MG63 (cell line): ENCODE results near the gene RHPN2. TPM values are rescaled to one million over a fixed set of nuclear protein-coding genes. Genes with fewer than 3 reads are reported as not detected.
A peak's percentile ranks its signal among the peaks of the same experiment; 100 is the strongest.
"Not testable (repeated sequence)": the region's sequence is repeated elsewhere in the genome, so short reads cannot be mapped to it uniquely, and the experiment has no call there.

Experiments
- DNase-seq: peaks from one replicate; pipeline ENCODE4 v3.0.0-alpha.2; 2020
- H3K27me3 ChIP-seq: fragments of 250-450 bp; sonication (Bioruptor Pico); 2 replicates; pipeline ENCODE4 v1.5.1; 2020; ENCODE audit warnings: mild to moderate bottlenecking, moderate library complexity
- H3K36me3 ChIP-seq: fragments of 250-450 bp; sonication (Bioruptor Pico); 2 replicates; pipeline ENCODE4 v1.5.1; 2020; ENCODE audit warnings: mild to moderate bottlenecking, moderate library complexity
- H3K4me3 ChIP-seq: fragments of 250-450 bp; sonication (Bioruptor Pico); 2 replicates; pipeline ENCODE4 v1.5.1; 2020; ENCODE audit warnings: mild to moderate bottlenecking, moderate library complexity
- H3K9me3 ChIP-seq: fragments of 250-450 bp; sonication (Bioruptor Pico); 2 replicates; pipeline ENCODE4 v1.5.1; 2020; ENCODE audit warnings: mild to moderate bottlenecking, moderate library complexity
- total RNA-seq: library from RNA; depleted of rRNA; stranded (reverse); fragments of >200 nt; shearing (Covaris generic); gene quantifications from 2 replicates; pipeline ENCODE4 v1.2.3, GENCODE V29; 2014; ENCODE audit warnings: low replicate concordance

The RHPN2 gene
- total RNA-seq, 1 experiment from 2014 or later, result 18.6 TPM

DNA sequence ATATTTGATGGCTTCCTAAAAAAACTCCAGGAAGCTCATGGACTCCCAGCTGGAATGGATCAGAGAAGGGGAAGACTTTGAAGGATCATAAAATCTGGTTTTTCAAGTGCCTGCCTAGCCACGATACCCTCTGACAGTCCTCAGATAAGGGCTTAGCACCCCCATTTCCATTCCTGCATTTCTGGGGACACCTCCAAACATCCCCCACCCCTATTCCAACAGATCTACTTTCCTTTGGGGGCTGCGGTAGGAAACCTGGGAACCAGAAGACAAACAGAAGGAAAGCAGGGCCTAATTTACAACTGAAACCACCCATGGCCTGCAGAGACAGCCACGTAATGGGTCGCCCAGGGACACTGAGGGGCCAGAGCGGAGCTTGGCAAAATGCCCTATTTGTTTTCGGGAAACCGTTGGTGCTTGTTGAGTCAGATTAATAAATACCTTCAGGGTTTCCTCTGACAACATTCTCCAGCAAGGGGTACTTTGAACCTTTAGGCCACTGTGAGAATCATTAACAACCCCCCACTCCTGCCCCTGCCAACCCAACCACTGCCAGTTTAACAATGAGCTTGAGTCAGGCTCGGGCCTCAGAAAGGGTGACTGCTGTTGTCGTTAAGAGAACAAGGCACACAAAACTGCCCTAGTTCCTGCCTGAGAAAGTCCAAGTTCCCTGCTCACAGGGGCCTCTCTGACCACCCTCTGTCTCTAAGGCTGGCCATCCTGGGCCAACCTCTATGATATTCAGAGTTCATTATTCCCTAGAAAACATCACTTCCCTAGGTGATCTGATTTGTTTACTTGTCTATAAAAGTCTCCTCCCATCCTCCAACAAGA lies 23.5 kb downstream of the RHPN2 start:
- Histone ChIP-seq H3K36me3 (no peaks in the 10 kb centered on the region; the same call in none of the 2 replicates), H3K4me3 (no peak overlapping the region), H3K9me3 (no peaks in the 10 kb centered on the region), H3K27me3 (no peaks in the 10 kb centered on the region)
- peak; percentile 12 for DNase-seq

DNA sequence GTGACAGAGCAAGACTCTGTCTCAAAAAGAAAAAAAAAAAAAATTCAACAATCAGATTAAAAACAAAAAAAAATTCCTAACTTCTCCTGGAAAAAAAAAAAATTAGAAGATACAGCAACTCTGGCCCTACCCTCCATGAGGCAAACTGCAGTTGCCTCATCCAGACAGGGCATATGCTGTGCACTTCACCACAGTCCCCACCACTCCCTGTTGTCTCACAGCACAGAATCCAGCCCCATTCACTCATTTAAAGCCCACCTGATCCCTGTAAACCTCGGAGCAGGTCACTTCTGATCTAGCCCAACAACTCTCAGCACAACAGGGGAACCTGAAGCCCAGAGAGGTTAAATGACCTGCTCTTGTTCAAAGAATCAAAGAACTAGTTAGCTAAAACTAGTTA lies 24.9 kb downstream of the RHPN2 start:
- Histone ChIP-seq H3K4me3 (no peak overlapping the region), H3K36me3 (no peaks in the 10 kb centered on the region; the same call in none of the 2 replicates), H3K9me3 (no peaks in the 10 kb centered on the region), H3K27me3 (no peaks in the 10 kb centered on the region)
- DNase-seq, result no peak

DNA sequence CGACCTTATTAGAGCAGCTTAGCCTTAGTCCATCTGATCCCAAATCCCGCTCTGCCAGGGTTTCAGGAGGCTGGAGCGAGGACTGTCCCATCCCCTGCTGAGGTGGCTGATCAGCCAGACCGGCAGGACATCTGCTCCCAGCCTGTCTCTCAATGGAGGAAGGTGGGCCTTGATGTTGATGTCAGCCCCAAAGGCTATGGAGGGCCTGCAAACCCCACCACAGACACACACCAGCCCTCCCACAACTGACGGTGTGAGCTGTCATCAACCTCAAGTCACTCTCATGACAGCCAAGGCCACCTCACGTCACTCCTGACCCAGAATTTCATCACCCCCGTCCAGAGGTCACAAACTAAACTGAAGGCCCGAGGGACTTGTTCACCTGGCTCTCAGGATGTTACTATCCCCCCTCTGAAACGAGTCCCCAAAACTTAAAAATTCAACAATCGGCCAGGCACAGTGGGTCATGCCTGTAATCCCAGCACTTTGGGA lies 25.5 kb downstream of the RHPN2 start:
- H3K27me3 ChIP-seq, result no peaks in the 10 kb centered on the region
- H3K9me3 ChIP-seq, result no peaks in the 10 kb centered on the region
- no peak for DNase-seq
- H3K4me3 ChIP-seq, result no peak overlapping the region
- no peaks in the 10 kb centered on the region; the same call in none of the 2 replicates for H3K36me3 ChIP-seq

DNA sequence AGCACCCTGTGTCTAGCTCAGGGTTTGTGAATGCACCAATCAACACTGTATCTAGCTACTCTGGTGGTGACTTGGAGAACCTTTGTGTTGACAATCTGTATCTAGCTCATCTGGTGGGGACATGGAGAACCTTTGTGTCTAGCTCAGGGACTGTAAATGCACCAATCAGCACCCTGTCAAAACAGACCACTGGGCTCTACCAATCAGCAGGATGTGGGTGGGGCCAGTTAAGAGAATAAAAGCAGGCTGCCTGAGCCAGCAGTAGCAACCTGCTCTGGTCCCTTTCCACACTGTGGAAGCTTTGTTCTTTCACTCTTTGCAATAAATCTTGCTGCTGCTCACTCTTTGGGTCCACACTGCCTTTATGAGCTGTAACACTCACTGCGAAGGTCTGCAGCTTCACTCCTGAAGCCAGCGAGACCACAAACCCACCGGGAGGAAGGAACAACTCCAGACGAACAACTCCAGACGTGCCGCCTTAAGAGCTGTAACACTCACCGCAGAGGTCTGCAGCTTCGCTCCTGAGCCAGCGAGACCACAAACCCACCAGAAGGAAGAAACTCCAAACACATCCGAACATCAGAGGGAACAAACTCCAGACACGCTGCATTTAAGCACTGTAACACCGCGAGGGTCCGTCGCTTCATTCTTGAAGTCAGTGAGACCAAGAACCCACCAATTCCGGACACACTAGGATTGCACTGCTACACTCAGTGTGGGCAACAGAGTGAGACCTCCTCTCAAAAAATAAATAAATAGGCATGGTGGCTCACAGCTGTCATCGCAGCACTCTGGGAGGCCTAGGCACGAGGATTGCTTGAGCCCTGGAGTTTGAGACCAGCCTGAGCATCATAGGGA lies 27.3 kb downstream of the RHPN2 start:
- not testable (repeated sequence) for H3K9me3 ChIP-seq, H3K36me3 ChIP-seq, H3K4me3 ChIP-seq, H3K27me3 ChIP-seq, DNase-seq

DNA sequence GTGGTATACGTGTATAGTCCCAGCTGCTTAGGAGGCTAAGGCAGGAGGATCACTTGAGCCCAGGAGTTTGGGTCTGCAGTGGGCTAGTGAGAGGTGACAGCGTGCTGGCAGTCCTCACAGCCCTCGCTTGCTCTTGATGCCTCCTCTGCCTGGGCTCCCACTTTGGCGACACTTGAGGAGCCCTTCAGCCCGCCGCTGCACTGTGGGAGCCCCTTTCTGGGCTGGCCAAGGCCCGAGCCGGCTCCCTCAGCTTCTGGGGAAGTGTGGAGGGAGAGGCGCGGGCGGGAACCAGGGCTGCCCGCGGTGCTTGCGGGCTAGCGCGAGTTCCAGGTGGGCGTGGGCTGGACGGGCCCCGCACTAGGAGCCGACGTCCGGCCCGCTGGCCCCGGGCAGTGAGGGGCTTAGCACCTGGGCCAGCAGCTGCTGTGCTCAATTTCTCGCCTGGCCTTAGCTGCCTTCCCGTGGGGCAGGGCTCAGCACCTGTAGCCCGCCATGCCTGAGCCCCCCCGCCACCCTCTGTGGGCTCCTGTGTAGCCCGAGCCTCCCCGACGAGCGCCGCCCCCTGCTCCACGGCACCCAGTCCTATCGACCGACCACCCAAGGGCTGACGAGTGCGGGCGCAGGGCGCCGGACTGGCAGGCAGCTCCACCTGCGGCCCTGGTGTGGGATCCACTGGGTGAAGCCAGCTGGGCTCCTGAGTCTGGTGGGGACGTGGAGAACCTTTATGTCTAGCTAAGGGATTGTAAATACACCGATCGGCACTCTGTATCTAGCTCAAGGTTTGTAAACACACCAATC lies 28.1 kb downstream of the RHPN2 start:
- DNase-seq, H3K36me3 ChIP-seq, H3K27me3 ChIP-seq, H3K9me3 ChIP-seq, H3K4me3 ChIP-seq: not testable (repeated sequence)

DNA sequence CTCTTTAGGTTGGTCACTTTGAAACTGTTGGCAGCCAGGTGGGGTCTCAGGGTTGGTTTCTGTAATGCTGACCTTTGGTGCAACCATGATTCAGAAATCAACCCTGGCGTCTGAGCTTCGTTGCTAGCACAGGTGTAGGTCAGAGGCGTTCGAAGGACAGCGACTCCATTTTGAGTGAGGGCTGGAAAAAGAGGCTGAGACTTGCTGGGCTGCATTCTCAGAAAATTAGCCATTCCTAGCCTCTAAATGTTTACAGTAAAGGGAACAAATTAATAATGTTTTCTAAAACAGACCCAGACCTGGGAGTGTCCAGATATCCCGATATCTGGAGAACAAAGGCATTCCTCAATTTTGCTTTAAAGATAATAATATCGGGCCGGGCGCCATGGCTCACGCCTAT lies 29.2 kb downstream of the RHPN2 start:
- Histone ChIP-seq H3K36me3 (peaks cover 3% of the 10 kb centered on the region), H3K9me3 (no peaks in the 10 kb centered on the region), H3K27me3 (no peaks in the 10 kb centered on the region), H3K4me3 (no peak overlapping the region)
- DNase-seq, result no peak

DNA sequence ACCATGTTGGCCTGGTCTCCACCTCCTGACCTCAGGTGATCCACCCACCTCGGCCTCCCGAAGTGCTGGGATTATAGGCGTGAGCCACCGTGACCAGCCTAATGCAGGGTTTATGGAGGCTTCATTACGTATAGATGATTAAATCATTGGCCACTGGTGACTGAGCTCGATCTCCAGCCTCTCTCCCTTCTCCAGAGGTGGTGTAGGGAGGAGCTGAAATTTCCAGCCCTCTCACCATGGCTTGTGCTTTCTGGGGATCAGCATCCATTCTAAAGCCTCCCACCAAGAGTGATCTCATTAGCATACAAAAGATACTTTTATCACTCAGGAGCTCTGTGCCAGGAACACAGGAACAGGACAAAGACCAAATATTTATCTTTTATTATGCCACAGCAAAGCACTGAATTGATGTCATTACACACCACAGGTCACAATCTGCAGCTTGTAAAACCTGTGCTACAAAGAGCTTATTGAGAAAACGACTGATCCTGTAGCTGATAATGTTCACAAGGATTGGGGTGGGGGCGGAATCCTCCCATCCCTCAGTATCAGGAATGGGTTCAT lies 32.4 kb downstream of the RHPN2 start:
- H3K36me3 ChIP-seq, result peaks cover 3% of the 10 kb centered on the region; the same call in 1 of the 2 replicates
- DNase-seq, result no peak
- no peak overlapping the region for H3K4me3 ChIP-seq
- no peaks in the 10 kb centered on the region for H3K27me3 ChIP-seq
- H3K9me3 ChIP-seq, result peaks cover 9% of the 10 kb centered on the region; the same call in 1 of the 2 replicates

DNA sequence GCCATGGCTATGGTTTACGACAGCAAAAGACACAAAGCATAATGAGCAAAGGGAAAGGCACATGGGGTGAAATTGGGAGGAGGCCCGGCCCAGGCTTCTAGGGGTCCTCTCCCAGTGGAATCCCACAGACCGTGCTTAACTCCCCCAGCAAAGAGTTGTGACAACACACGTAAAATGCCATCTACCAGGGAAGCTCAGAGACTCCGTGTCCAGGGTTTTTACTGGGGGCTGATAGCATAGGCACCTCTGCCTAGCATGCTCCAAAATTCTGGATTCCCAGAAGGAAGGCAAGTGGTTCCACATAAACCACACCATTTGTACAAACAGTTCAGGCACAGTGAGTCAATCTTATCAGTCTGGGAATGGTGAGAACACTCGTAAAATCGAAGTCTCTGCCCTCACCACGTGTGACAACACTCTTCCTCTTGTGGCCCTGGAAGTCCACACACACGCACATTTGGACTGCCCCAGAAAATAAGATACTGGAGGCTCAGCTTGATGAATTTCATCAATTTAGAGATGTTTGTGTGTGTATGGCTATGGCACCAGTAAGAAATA lies 34.9 kb downstream of the RHPN2 start:
- H3K36me3 ChIP-seq, result peaks cover 6% of the 10 kb centered on the region; the same call in 1 of the 2 replicates
- no peak overlapping the region for H3K4me3 ChIP-seq
- H3K27me3 ChIP-seq, result no peaks in the 10 kb centered on the region
- H3K9me3 ChIP-seq, result peaks cover 9% of the 10 kb centered on the region; the same call in 1 of the 2 replicates
- no peak for DNase-seq

DNA sequence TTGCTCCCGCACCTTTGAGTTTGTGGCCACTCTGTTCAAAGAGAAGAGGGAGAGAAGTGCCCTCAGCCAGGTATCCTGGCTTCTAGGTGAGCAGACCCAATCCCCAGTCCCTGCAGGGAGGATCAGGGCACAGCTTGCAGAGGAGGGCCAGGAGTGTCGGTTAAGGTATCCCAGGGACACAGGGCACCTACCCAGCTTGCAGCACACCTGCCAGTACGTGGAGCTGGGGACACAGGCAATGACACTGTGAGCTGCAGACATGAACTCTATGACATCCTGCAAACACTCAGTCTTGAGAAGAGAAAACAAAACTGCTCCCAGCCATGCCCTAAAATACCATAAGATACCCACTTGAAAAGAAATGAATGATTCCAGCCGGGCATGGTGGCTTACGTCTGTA lies 38.1 kb downstream of the RHPN2 start:
- not testable (repeated sequence) for H3K9me3 ChIP-seq, H3K4me3 ChIP-seq, H3K36me3 ChIP-seq, DNase-seq, H3K27me3 ChIP-seq

DNA sequence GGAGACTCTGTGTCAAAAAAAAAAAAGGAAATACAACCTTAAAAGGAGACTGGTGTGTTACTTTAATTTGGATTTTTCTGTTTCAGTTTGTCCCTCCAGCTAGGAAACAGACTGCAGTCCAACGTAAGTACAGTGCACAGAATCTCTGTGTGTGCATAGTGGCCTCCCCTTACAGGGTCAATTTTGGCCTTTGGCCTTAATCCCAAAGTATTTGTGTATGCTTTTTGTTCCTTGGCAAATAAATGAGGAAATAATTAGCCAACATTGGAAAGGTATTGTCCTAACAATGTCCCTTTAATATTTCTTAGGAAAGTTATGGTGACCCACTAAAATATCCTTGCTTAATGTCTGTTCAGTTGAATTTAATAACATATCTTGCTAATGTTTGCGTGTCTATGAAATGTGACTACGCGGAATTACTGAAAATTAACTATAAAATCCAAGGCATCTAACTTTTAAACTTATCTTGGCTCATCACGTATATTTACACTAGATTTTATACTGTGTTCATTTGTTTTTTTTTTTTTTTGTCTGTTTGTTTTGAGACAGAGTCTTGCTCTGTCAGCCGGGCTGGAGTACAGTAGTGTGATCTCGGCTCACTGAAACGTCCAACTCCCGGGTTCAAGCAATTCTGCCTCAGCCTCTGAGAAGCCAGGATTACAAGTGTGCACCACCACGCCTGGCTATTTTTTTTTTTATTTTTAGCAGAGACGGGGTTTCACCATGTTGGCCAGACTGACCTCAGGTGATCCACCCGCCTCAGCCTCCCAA lies 39.0 kb downstream of the RHPN2 start:
- not testable (repeated sequence) for H3K27me3 ChIP-seq, DNase-seq, H3K36me3 ChIP-seq, H3K9me3 ChIP-seq, H3K4me3 ChIP-seq

DNA sequence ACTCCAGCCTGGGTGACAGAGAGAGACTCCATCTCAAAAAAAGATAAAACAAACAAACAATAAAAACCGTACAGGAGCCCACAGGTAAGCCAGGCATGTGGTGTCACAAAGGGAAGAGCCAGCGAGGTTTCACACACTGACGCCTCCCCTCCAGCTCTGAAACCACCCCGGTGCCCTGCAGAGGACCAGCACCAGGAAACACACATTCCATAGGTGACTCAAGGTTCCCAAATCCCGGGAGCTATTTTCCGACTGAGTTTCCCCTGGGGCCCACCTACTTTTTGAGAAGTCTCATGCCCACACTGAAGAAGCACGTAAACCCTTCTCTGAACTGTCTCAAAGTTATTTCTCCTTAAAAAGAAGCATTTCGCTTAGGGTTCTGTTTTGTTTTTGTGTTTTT lies 40.3 kb downstream of the RHPN2 start:
- Histone ChIP-seq H3K4me3 (no peak overlapping the region), H3K27me3 (no peaks in the 10 kb centered on the region), H3K36me3 (peaks cover 3% of the 10 kb centered on the region; the same call in 1 of the 2 replicates), H3K9me3 (peaks cover 6% of the 10 kb centered on the region; the same call in 1 of the 2 replicates)
- DNase-seq, result no peak

DNA sequence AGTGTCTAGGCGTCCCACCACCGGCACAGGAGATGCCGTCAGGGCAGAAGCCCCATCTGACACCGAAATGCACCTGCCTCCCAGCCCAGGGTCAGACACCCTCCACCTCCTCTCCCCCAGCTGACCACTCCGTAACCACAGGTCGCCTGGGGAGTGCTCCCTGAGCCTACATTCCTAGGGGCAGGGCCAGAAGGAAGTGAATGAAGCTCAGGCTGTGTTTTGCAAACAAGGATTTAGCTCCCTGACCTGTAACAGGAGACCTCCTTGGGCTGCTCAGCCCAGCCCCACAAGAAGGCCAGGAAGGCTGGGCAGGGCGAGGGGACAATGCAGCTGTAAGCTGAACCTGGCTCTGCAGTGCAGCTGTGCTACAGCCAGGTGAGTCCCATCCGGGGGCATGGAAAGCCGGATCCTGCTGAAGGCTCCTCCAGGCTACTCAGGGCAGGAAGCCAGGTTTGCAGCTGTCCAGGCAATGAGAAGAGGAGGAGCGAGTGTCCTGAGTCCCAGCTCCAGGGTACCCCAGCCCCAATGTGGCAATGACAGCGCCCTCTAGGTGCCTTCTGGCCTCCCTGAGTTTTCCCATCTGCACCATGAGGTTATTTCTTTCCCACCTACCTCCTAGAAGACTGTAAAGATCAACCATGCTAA lies 42.1 kb downstream of the RHPN2 start:
- Histone ChIP-seq H3K4me3 (no peak overlapping the region), H3K27me3 (no peaks in the 10 kb centered on the region), H3K36me3 (peaks cover 3% of the 10 kb centered on the region; the same call in 1 of the 2 replicates), H3K9me3 (no peaks in the 10 kb centered on the region)
- no peak for DNase-seq

DNA sequence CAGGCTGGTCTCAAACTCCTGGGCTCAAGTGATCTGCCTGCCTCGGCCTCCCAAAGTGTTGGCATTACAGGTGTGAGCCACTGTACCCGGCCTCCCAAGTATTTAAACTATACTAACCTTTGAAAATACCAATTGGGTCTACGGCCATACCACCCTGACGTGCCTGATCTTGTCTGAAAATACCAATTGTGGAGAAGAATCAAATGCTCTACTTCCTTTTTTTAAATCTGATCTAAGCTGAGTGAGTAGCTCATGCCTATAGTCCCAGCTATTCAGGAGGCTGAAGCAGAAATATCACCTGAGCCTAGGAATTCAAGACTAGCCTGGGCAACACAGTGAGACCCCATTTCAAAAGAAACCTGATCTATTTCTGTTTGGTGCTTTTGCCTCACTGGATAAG lies 53.8 kb downstream of the RHPN2 start:
- H3K4me3 ChIP-seq, H3K9me3 ChIP-seq, H3K27me3 ChIP-seq, H3K36me3 ChIP-seq, DNase-seq: not testable (repeated sequence)

DNA sequence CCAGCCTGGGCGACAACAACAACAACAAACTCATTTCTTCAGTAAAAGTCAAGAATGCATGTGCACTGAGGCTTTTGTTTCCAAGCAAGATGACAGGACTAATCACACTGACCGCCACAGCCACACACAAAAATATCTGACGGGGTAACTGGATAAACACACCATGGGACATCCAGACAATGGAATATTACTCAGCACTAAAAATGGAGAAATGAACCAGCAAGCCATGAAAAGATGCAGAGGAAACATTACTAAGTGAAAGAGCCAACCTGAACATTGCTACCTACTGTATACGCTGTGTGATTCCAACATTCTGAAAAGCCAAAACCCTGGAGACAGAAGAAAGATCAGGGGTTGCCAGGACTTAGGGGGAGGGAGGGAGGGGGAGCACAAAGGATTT lies 56.0 kb downstream of the RHPN2 start:
- H3K4me3 ChIP-seq, result no peak overlapping the region
- no peak for DNase-seq
- no peaks in the 10 kb centered on the region; the same call in none of the 2 replicates for H3K36me3 ChIP-seq
- H3K9me3 ChIP-seq, result no peaks in the 10 kb centered on the region
- no peaks in the 10 kb centered on the region for H3K27me3 ChIP-seq

DNA sequence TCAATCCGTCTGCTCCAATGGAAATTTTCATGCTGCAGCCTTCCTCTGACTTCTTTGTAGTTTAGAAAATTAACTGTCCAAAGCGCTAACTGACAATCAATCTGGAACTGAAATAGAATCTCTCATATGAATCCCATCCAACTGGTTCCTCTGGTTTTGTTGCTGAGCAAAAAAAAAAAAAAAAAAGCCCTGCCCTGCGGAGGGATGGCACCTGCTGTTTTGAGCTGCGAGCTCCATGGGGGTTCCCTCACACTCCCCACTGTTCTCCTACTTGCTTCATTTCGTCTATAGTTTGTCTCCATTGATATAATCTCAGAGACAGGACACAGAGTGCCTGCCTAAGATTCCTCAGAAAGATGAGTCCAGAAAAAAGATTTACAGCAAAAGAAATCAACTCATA lies 59.2 kb downstream of the RHPN2 start:
- no peak for DNase-seq
- Histone ChIP-seq H3K9me3 (no peaks in the 10 kb centered on the region), H3K36me3 (peaks cover under 1% of the 10 kb centered on the region; the same call in 1 of the 2 replicates), H3K27me3 (no peaks in the 10 kb centered on the region), H3K4me3 (no peak overlapping the region)
